Activated T-cell treated with anti-CD3 and anti-CD28 coated beads, Interleukin-2, amount 50 U/mL, for 4 hours (primary cell): Measurements from ENCODE around the gene CFAP210. TPM values are rescaled to one million over a fixed set of nuclear protein-coding genes. Genes with fewer than 3 reads are reported as not detected.

Experiments
- ATAC-seq, 2 donors: fragments of 200-7000 bp; cut with Tn5 transposase; one replicate each; pipeline ENCODE4 v1.10.0; 2021
- DNase-seq: peaks from one replicate; pipeline ENCODE4 v3.0.0-alpha.2; 2020
- H3K27me3 Mint-ChIP-seq: one replicate; pipeline ENCODE4 v1.8.0; 2021; ENCODE audit warnings: low read depth, mixed read lengths
- H3K36me3 Mint-ChIP-seq: one replicate; pipeline ENCODE4 v1.8.0; 2022; ENCODE audit warnings: mixed read lengths; ENCODE audit not compliant: insufficient read depth
- H3K4me1 Mint-ChIP-seq: one replicate; pipeline ENCODE4 v1.8.0; 2021; ENCODE audit warnings: low read depth, mixed read lengths
- H3K4me3 Mint-ChIP-seq: one replicate; pipeline ENCODE4 v1.8.0; 2021; ENCODE audit warnings: mild to moderate bottlenecking, moderate library complexity, mixed read lengths
- H3K9me3 Mint-ChIP-seq: one replicate; pipeline ENCODE4 v1.8.0; 2021; ENCODE audit warnings: mixed read lengths
- total RNA-seq, 3 donors: library from RNA; stranded (reverse); gene quantifications; one replicate each; pipeline ENCODE4 v1.2.1, GENCODE V29; 2021

CFAP210 gene
- total RNA-seq, 3 donors from 2014 or later, result 0.08 to 0.43 TPM; not detected in 1

GRCh38 chr2:169673106-169673505 lies 21.1 kb downstream of the CFAP210 start:
- ATAC-seq (no peak), DNase-seq (no peak)
- Mint-ChIP-seq H3K9me3 (no peaks in the 10 kb centered on the region), H3K4me1 (no peaks in the 10 kb centered on the region), H3K4me3 (no peak overlapping the region), H3K27me3 (peaks cover 5% of the 10 kb centered on the region), H3K36me3 (no peaks in the 10 kb centered on the region)

- peaks cover 5% of the 10 kb centered on the region for H3K27me3 Mint-ChIP-seq
- H3K9me3 Mint-ChIP-seq, result no peaks in the 10 kb centered on the region
- H3K36me3 Mint-ChIP-seq, result no peaks in the 10 kb centered on the region
- ATAC-seq (no peak), DNase-seq (no peak)
- no peak overlapping the region for H3K4me3 Mint-ChIP-seq
- no peaks in the 10 kb centered on the region for H3K4me1 Mint-ChIP-seq
Observed at GRCh38 chr2:169672406-169672805, 21.8 kb downstream of the CFAP210 start.

GRCh38 chr2:169670937-169671336 lies 23.3 kb downstream of the CFAP210 start:
- H3K27me3 Mint-ChIP-seq, result peaks cover 5% of the 10 kb centered on the region
- H3K4me3 Mint-ChIP-seq, result no peak overlapping the region
- no peaks in the 10 kb centered on the region for H3K36me3 Mint-ChIP-seq
- H3K9me3 Mint-ChIP-seq, result no peaks in the 10 kb centered on the region
- no peak for DNase-seq
- ATAC-seq, result no peak
- no peaks in the 10 kb centered on the region for H3K4me1 Mint-ChIP-seq

- Mint-ChIP-seq H3K27me3 (peaks cover under 1% of the 10 kb centered on the region), H3K9me3 (no peaks in the 10 kb centered on the region), H3K4me1 (no peaks in the 10 kb centered on the region), H3K4me3 (no peak overlapping the region), H3K36me3 (no peaks in the 10 kb centered on the region)
- DNase-seq (no peak), ATAC-seq (no peak)
Observed at GRCh38 chr2:169670215-169670651, 24.0 kb downstream of the CFAP210 start.

GRCh38 chr2:169667583-169667982 lies 26.6 kb downstream of the CFAP210 start:
- no peaks in the 10 kb centered on the region for H3K9me3 Mint-ChIP-seq
- H3K4me3 Mint-ChIP-seq, result no peak overlapping the region
- no peak for DNase-seq
- H3K27me3 Mint-ChIP-seq, result no peaks in the 10 kb centered on the region
- no peaks in the 10 kb centered on the region for H3K4me1 Mint-ChIP-seq
- no peak for ATAC-seq
- no peaks in the 10 kb centered on the region for H3K36me3 Mint-ChIP-seq

GRCh38 chr2:169664978-169665930 lies 29.0 kb downstream of the CFAP210 start:
- ATAC-seq, result no peak
- DNase-seq, result no peak
- H3K9me3 Mint-ChIP-seq, result no peaks in the 10 kb centered on the region
- H3K4me1 Mint-ChIP-seq, result no peaks in the 10 kb centered on the region
- H3K4me3 Mint-ChIP-seq, result no peak overlapping the region
- H3K36me3 Mint-ChIP-seq, result no peaks in the 10 kb centered on the region
- no peaks in the 10 kb centered on the region for H3K27me3 Mint-ChIP-seq

- ATAC-seq, result no peak
- H3K36me3 Mint-ChIP-seq, result no peaks in the 10 kb centered on the region
- no peak for DNase-seq
- no peaks in the 10 kb centered on the region for H3K9me3 Mint-ChIP-seq
- no peaks in the 10 kb centered on the region for H3K4me1 Mint-ChIP-seq
- no peaks in the 10 kb centered on the region for H3K27me3 Mint-ChIP-seq
- H3K4me3 Mint-ChIP-seq, result no peak overlapping the region
Observed at GRCh38 chr2:169664600-169664977, 29.6 kb downstream of the CFAP210 start.

GRCh38 chr2:169663247-169663646 lies 31.0 kb downstream of the CFAP210 start:
- no peaks in the 10 kb centered on the region for H3K9me3 Mint-ChIP-seq
- H3K4me1 Mint-ChIP-seq, result no peaks in the 10 kb centered on the region
- DNase-seq (no peak), ATAC-seq (no peak)
- no peak overlapping the region for H3K4me3 Mint-ChIP-seq
- H3K36me3 Mint-ChIP-seq, result no peaks in the 10 kb centered on the region
- H3K27me3 Mint-ChIP-seq, result no peaks in the 10 kb centered on the region

- DNase-seq (no peak), ATAC-seq (no peak)
- no peaks in the 10 kb centered on the region for H3K4me1 Mint-ChIP-seq
- no peaks in the 10 kb centered on the region for H3K36me3 Mint-ChIP-seq
- H3K9me3 Mint-ChIP-seq, result no peaks in the 10 kb centered on the region
- H3K27me3 Mint-ChIP-seq, result no peaks in the 10 kb centered on the region
- no peak overlapping the region for H3K4me3 Mint-ChIP-seq
Observed at GRCh38 chr2:169662744-169663143, 31.5 kb downstream of the CFAP210 start.

GRCh38 chr2:169661265-169661664 lies 32.9 kb downstream of the CFAP210 start:
- H3K4me1 Mint-ChIP-seq, result no peaks in the 10 kb centered on the region
- DNase-seq, result no peak
- no peak overlapping the region for H3K4me3 Mint-ChIP-seq
- H3K27me3 Mint-ChIP-seq, result no peaks in the 10 kb centered on the region
- no peaks in the 10 kb centered on the region for H3K9me3 Mint-ChIP-seq
- no peaks in the 10 kb centered on the region for H3K36me3 Mint-ChIP-seq
- no peak for ATAC-seq

- ATAC-seq (no peak), DNase-seq (no peak)
- no peak overlapping the region for H3K4me3 Mint-ChIP-seq
- H3K9me3 Mint-ChIP-seq, result no peaks in the 10 kb centered on the region
- H3K4me1 Mint-ChIP-seq, result no peaks in the 10 kb centered on the region
- peaks cover 4% of the 10 kb centered on the region for H3K27me3 Mint-ChIP-seq
- no peaks in the 10 kb centered on the region for H3K36me3 Mint-ChIP-seq
Observed at GRCh38 chr2:169659320-169659719, 34.9 kb downstream of the CFAP210 start.

GRCh38 chr2:169658877-169659276 lies 35.3 kb downstream of the CFAP210 start:
- no peak overlapping the region for H3K4me3 Mint-ChIP-seq
- DNase-seq, result no peak
- H3K27me3 Mint-ChIP-seq, result peaks cover 6% of the 10 kb centered on the region
- H3K4me1 Mint-ChIP-seq, result no peaks in the 10 kb centered on the region
- H3K36me3 Mint-ChIP-seq, result no peaks in the 10 kb centered on the region
- no peak for ATAC-seq
- no peaks in the 10 kb centered on the region for H3K9me3 Mint-ChIP-seq

GRCh38 chr2:169656164-169656563 lies 38.0 kb downstream of the CFAP210 start:
- no peaks in the 10 kb centered on the region for H3K36me3 Mint-ChIP-seq
- H3K9me3 Mint-ChIP-seq, result no peaks in the 10 kb centered on the region
- no peaks in the 10 kb centered on the region for H3K4me1 Mint-ChIP-seq
- DNase-seq (no peak), ATAC-seq (no peak)
- peaks cover 18% of the 10 kb centered on the region for H3K27me3 Mint-ChIP-seq
- no peak overlapping the region for H3K4me3 Mint-ChIP-seq

- ATAC-seq (no peak), DNase-seq (no peak)
- no peak overlapping the region for H3K4me3 Mint-ChIP-seq
- H3K27me3 Mint-ChIP-seq, result peaks cover 20% of the 10 kb centered on the region
- H3K4me1 Mint-ChIP-seq, result no peaks in the 10 kb centered on the region
- no peaks in the 10 kb centered on the region for H3K36me3 Mint-ChIP-seq
- no peaks in the 10 kb centered on the region for H3K9me3 Mint-ChIP-seq
Observed at GRCh38 chr2:169653636-169654035, 40.6 kb downstream of the CFAP210 start.

- no peak overlapping the region for H3K4me3 Mint-ChIP-seq
- H3K4me1 Mint-ChIP-seq, result no peaks in the 10 kb centered on the region
- no peak for ATAC-seq
- peaks cover 16% of the 10 kb centered on the region for H3K27me3 Mint-ChIP-seq
- no peak for DNase-seq
- no peaks in the 10 kb centered on the region for H3K9me3 Mint-ChIP-seq
- no peaks in the 10 kb centered on the region for H3K36me3 Mint-ChIP-seq
Observed at GRCh38 chr2:169649278-169649677, 44.9 kb downstream of the CFAP210 start.
